HG03175 (cell line): Measurements from ENCODE around the gene TUBA1B.
A peak's percentile ranks its signal among the peaks of the same experiment; 100 is the strongest.
"Not testable (repeated sequence)": the region's sequence is repeated elsewhere in the genome, so short reads cannot be mapped to it uniquely, and the experiment has no call there.

Experiments used
- ATAC-seq: cut with Tn5 transposase; IDR thresholded peaks from one replicate; pipeline ENCODE4 v1.9.1; 2021; ENCODE audit warnings: mild to moderate bottlenecking, moderate library complexity; ENCODE audit not compliant: unreplicated experiment

TUBA1B gene

GRCh38 chr12:49127971-49128370 is 3.2 kb downstream of the TUBA1B start:
- not testable (repeated sequence) for ATAC-seq

DNA sequence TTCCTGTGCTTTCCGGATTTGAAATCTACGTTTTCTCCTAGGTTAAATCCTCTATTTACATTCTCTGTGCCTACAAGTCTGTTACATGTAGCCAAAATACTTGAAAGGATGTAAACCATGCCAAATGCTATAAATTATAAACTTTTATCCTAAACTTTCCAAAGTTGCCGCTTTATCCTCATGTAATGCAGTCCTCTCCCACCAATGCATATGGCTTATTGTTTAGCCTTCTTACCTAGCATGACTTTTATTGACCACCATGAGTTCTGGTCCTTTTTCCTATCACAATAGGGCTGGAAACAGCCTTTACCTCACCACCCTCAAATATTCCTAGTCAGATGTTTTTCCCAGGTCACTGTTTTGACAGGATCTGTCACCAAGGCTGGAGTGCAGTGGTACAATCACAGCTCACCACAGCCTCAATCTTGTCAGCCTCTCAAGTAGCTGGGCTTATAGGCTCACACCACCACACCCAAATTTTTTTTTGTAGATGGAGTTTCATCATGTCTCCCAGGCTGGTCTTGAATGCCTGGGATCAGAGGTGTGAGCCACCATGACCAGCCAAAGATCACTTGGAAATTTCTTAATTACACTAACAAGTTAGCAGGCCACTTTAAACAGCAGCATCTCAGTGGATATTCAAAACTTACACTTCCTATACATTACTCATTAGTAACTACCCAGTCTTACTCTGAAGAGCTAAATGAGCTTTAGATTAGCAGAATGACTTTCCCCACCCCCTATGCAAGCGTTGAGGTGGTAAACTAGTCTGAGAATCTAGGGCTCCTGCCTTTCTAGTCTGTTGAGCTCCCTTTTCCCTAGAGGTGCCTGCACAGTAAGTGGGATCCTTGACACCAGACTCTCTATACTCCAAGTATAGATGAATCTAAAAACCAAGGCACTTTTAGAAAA is 4.1 kb downstream of the TUBA1B start:
- ATAC-seq: no peak

GRCh38 chr12:49121047-49121696 is 10.0 kb downstream of the TUBA1B start:
- no peak for ATAC-seq

DNA sequence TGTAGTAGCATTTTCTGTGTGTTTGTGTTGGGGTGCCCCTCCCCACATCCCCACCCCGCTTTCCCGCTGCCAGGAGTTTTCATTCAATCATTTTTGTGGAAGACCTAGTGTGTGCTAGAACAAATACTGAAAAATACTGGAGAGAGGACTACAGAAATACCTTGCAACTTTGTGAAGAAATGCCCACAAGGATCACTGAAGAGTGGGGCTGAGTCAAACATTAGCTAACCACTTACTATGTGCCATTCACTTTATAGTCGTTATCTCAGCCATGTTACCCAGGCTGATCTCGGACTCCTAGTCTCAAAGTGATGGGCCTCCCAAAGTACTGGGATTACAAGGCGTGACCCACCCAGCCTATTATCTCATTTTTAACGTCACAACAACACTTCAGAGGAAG is 20.0 kb downstream of the TUBA1B start:
- no peak for ATAC-seq

- ATAC-seq: peak; percentile 98
These were observed 20.6 kb downstream of the TUBA1B start, which contains the start of gene LMBR1L for GRCh38 chr12:49110464-49111155. TSS of gene LMBR1L (minus strand) at chr12:49110847. CDS start at chr12:49110555, 292 bp downstream.

GRCh38 chr12:49109641-49110463 is 21.3 kb downstream of the TUBA1B start:
- ATAC-seq: no peak

DNA sequence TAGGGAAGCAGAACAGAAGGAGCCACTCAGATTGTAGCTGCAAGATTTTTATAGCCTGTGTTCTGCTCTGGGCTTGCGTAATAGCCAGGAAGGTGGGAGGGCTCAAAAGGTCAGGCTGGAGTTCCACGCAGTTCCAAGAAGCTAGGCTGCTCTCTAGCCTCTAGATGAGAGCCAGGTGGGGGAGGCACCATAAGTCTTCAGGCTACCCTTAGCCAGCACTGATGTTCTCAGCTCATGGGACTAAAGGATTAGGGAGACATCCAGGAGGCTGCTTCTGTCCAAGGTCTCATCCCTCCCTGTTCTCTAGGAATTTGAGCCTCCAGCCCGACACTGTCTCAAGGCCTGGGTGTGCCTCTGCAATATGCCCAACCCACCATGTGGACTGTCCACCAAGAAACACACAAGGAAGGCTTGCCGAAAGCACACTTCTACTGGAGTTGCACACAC is 22.2 kb downstream of the TUBA1B start:
- ATAC-seq: no peak

- ATAC-seq: no peak
These were observed 25.6 kb downstream of the TUBA1B start for GRCh38 chr12:49105504-49106084.

DNA sequence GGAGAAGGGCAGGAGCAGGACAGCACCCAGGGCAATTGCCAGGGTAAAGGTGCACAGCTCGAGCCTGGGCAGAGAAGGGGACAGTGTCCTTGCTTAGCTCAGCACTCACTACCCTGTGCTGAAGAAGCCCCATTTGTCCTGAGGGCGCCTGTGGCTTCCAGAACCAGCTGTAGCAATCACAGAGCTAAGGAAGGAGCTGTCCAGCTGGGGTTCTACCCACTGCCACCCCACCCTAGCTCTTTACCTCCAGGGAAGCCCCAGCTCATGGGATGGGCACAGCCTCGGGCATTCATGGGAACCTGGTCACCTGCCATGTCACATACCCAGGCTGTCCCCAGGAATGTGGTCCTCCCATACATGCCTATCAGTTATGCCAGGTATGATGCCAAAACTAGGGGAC is 26.4 kb downstream of the TUBA1B start:
- no peak for ATAC-seq

DNA sequence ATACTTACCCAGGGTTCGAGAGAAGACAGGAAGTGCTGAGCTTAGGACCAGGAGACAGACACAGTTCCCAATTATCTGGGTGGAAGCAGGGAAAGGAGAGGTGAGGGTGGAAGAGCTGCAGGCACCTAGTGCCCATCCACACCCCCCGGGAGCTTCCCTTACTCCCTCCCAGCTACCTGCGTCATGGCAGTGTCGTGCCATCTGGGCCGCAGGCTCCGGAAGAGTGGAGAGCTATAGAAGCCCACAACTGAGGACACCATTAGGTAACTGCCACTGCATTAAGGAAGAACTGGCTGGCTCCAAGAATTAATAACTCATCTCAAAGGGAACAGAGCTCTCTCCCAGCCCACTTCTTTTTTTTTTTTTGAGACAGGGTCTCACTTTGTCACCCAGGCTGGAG is 30.8 kb downstream of the TUBA1B start:
- no peak for ATAC-seq

GRCh38 chr12:49098703-49099102 is 32.5 kb downstream of the TUBA1B start:
- no peak for ATAC-seq

- ATAC-seq: no peak
These were observed 33.2 kb downstream of the TUBA1B start for GRCh38 chr12:49098035-49098451.

DNA sequence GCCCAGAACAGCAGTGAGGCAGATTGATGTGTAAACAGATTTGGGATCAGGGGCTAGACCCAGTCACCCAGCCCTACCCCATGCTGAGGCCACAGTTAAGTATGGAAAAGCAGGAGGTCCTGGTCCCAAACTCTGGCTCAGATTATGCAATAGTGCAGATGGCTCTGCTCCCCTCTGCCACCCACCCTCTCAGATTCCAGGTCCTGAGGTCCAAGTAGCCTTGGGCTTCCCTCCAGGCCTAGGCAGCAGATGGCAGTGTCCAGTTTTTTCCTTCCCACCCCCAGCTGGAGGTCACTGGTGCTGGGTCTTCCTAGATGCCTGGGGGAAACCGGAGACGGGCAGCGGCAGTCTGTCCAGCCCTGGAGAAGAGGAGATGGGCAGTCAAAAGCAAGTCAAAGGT is 33.8 kb downstream of the TUBA1B start:
- no peak for ATAC-seq

GRCh38 chr12:49094975-49095365 is 36.2 kb downstream of the TUBA1B start:
- no peak for ATAC-seq

GRCh38 chr12:49094160-49094974 is 36.8 kb downstream of the TUBA1B start, which contains the start of gene DHH:
TSS of gene DHH (minus strand) at chr12:49094801. CDS start at chr12:49094512, 289 bp downstream.
- no peak for ATAC-seq

DNA sequence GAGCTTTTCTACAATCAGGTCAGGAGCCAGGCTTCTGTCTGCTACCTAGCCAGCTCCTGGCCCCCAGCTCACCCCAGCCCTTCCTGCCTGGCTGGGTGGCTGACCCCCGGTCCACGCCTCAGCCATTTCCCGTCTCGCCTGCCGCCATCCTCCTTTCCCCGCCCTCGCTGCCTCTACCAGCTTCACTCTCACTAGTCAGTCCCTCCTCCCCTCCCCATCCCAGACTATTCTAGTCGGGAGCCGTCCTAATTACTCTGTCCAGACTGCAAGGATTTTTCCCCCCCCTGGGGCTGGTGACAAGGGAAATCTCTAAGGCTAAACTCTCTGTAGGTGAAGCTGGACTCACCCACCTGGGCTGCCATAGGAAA is 37.4 kb downstream of the TUBA1B start:
- ATAC-seq: no peak

GRCh38 chr12:49092816-49093406 is 38.3 kb downstream of the TUBA1B start:
- ATAC-seq: no peak

DNA sequence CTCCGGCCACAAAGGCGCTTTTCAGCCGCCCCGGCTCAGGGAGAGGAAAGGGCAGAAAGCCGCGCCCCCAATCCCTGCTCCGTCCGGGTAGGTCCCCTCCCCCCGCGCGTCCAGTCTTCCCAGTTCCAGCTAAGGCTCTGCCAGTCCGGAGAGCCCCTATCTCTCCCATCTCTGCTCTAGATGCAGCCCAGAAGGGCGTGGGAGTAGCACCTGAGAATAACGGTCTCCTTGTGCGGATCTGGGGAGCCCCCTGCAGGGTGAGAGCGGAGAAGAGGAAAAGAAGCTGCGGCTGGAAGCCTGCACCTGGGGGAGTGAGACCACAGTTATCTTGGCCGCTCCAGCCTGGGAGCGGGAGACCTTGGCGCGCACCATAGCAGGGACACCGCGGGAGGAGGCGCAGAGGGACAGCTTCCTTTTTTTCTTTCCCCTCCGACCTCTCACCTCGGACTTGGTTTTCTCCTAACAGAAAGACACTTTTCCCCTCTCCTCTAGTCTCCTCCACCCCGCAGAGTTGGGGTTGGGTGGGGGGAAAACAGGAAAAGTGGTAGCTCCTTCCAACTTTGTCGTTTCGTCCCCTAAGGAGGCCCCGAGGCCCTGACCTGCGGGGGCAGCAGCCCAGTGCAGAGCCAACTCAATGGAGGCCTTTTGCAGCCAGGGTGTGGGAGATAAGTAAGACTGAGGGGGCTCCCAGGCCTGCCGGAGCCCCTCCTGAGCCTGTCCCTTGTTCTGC is 38.9 kb downstream of the TUBA1B start:
- ATAC-seq: no peak

DNA sequence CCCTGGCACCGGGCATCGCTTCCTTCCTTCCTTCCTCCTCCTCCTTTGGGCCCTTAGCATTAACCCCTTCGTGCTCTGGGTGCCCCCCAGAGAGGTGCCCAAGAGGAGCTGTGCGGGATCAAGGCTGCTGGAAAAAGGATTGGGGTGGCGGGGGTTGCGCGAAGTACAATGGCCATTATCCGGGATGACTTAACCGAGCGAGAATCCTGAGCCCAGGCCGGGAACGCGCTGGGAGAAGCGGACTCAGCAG is 39.4 kb downstream of the TUBA1B start:
- ATAC-seq: no peak
